Vagina (tissue), 2 donors: Measurements from ENCODE around the gene FBXO41.

ENCODE experiments used
- POLR2A ChIP-seq, 2 donors: fragments of 450-650 bp; IDR thresholded peaks; one replicate each; pipeline ENCODE4 v1.6.1; 2017; ENCODE audit warnings: antibody characterized with exemption in 2 of 2, mild to moderate bottlenecking in 2 of 2, moderate library complexity in 2 of 2
- POLR2AphosphoS5 ChIP-seq, 2 donors: sonication (generic); formaldehyde crosslinking; IDR thresholded peaks; one replicate each; pipeline ENCODE4 v1.9.0; 2017; ENCODE audit warnings: antibody characterized with exemption in 2 of 2, mild to moderate bottlenecking in 2 of 2, low read depth in 1 of 2; ENCODE audit not compliant: insufficient read depth in 1 of 2
- TF ChIP-seq, protein P1 (sequence below), 3 experiments: fragments of 450-650 bp in 2 of 3; fragments of 200-600 bp in 1 of 3; sonication (generic) in 1 of 3; IDR thresholded peaks; one replicate each; pipeline ENCODE4 v1.5.1; 2017 to 2019; ENCODE audit warnings: antibody characterized with exemption in 3 of 3, mild to moderate bottlenecking in 2 of 3, moderate library complexity in 2 of 3

DNA sequence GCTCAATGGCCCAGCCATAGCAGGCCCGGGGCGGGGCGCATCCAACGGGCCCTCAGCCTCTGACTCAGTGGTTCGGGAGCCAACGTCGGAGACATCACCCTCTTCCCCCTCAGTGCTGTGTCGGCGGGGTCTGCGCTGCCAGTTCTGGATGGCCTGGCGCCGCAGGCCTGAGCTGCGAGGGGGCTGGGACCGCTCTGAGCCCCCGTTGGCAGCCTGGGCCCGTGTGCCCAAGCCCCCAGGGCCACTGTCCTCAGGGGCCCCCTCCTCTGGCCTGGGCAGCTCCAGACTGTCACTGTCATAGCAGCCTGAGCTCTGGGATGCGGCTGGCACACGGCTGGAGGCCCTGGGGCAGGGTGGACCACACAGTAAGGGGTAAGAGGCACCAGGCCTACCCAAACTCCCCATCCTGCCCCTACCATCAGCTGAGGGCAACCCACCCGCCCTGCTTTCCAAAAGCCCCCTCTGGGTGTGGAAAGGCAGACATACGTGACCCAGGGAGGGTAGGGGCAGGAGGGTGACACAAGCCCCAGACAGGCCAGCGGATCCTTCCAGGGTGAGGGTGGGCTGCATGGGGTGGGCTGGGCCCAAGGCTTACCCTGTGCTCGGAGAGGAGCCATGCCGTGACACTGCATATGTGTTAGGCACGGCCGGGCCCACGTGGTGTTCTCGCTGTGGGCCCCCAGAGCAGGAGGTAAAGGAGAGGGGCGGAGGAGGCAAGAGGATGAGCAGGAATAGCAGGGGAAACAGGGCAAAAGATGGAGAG lies 18.8 kb downstream of the FBXO41 start:
- TF ChIP-seq, protein P1, sequence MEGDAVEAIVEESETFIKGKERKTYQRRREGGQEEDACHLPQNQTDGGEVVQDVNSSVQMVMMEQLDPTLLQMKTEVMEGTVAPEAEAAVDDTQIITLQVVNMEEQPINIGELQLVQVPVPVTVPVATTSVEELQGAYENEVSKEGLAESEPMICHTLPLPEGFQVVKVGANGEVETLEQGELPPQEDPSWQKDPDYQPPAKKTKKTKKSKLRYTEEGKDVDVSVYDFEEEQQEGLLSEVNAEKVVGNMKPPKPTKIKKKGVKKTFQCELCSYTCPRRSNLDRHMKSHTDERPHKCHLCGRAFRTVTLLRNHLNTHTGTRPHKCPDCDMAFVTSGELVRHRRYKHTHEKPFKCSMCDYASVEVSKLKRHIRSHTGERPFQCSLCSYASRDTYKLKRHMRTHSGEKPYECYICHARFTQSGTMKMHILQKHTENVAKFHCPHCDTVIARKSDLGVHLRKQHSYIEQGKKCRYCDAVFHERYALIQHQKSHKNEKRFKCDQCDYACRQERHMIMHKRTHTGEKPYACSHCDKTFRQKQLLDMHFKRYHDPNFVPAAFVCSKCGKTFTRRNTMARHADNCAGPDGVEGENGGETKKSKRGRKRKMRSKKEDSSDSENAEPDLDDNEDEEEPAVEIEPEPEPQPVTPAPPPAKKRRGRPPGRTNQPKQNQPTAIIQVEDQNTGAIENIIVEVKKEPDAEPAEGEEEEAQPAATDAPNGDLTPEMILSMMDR (IDR thresholded peaks at IDR 0.05) = no peak
- TF ChIP-seq POLR2A (IDR thresholded peaks at IDR 0.05) (no peak), POLR2AphosphoS5 (IDR thresholded peaks at IDR 0.05; ENCODE audit: insufficient read depth in 1 of 2, low read depth in 1 of 2) (no peak)
